ACHN (cell line): ENCODE measurements around the gene MGAT1.
A peak's percentile ranks its signal among the peaks of the same experiment; 100 is the strongest.
"Not testable (repeated sequence)": the region's sequence is repeated elsewhere in the genome, so short reads cannot be mapped to it uniquely, and the experiment has no call there.

Source experiments
- DNase-seq: peaks from one replicate; pipeline ENCODE4 v3.0.0-alpha.2; 2015
- in situ Hi-C: cut with HindIII; loops from 2 replicates; pipeline ENCODE4 v1.10.0; 2017; ENCODE audit warnings: low sequenced_read_pairs, low pct_ligation_motif_present, low pct_unique_long_range_greater_than_20kb

The MGAT1 gene

DNA sequence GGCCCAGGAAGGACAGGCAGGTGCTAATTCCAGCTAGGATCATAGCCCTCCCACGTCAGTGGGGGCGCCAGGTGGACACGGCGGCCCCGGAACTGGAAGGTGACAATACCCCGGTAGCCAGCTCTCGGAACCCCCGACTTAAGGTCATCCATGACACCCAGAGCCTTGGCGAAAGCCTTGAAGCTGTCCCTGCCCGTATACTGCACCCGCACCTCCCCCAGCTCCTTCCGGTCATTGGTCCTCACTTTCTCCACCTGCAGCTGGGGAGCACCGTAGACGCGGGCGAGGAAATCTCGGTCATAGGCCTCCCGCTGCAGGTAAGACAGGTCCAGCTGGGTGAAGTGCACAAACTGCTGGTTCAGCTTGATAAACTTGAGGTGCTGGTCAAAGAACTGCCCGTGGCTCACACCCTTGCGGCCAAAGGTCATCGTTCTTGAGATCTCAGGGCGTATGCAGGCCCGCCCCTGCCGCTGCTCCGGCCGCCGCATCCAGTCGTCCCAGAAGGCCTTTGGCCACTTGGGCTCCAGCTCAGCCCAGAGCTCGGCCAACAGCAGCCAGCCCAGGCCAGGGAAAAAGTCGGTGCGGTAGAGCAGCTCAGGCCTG is 10.9 kb downstream of the MGAT1 start:
- DNase-seq: no peak
- in situ Hi-C loops: no loop called here

DNA sequence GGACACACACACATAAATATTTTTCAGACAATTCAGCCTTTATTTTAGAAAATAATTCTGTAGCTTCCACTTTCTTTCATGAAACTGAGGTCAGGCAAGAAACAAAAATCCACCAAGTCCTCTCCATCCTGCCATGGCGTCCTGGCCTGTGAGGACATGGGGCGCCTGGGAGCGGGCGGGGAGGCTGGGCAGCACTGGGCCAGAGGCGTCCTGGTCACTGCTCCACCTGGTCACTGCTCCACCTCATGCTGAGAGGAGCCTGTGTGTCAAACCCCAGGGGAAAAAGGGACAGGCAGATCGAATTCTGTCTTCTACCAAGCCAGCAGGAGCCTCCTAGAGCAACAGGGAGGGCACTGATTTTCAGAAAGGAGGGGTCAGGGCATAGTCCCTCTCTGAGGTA is 12.1 kb downstream of the MGAT1 start:
- in situ Hi-C loops: no loop called here
- DNase-seq: no peak

DNA sequence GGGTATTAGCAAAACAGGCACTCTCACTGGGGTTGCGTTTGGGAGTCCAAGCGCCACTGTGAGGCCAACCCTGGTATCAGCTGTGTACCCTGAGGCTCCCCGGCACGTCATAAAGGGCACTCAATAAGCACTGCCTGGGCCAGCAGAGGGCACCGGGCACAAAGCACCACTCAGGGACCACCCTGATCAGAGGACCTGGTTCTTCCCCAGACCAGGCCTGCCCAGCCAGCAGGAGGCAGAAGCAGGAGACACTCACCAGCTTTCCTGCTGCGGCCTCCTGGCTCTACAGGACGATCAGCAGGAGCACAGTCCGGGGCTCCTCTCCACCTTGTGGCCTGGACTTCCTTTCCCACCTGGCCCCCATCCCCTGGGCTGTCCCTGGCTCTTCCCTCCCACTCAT is 12.6 kb downstream of the MGAT1 start:
- no peak for DNase-seq
- in situ Hi-C loops: no loop called here

DNA sequence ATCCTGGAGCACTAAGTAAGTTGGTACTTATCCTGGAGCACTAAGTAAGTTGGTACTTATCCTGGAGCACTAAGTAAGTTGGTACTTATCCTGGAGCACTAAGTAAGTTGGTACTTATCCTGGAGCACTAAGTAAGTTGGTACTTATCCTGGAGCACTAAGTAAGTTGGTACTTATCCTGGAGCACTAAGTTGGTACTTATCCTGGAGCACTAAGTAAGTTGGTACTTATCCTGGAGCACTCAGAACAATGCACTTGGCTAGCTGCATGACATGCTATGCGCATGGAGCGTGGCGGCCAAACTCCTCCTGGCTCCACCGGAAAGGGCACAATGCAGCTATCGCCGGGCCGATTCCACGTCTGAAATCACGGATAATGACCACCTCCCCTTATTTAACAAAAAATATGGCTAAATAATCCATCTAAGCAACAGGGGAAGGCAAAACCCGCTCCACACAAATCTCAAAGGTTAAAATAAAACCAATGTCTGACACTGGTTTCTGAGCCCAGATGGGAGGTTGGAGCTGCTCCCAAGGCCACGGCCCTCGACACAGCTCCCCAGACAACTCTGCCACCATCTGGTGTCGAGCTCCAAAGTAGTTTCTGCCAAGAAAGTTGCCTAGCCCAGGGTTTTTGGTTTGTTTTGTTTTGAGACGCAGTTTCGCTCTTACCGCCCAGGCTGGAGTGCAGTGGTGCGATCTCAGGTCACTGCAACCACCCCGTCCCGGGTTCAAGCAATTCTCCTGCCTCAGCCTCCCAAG is 13.8 kb downstream of the MGAT1 start:
- in situ Hi-C loops, DNase-seq: not testable (repeated sequence)

DNA sequence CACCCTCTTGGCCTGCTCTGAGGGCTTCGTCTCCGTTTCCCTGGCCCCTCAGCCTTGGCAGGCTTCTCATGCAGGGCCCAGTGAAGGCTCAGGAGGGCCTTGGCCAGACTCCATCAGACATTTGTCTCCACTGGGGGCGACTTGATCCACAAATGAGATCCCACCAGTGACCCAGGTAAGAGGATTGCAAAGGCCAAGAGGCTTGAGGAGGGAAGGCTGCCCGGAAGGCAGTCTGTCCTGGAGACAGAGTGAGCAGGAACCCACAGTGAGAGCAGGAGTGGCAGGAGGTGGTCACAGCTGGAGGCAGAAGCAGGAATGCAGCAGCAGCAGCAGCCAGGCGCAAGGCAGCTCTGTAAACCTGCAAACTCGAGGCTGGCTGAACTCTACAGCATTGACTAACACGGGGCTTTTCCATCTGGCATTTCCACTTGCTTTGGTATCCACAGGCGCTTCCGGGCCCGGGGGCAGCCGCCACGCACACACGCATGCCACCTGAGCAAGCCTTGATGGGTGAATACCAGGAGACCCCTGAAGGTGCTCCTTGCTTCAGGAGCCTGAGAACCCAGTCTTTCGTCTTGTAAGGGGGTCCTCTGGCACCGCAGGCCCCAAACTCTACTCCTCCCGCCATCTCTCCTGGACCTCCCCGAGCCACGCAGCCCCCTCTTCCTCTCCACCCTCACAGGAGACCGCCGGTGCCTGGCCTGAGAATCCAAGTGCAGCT is 14.7 kb downstream of the MGAT1 start:
- no peak for DNase-seq
- in situ Hi-C loops: no loop called here

DNA sequence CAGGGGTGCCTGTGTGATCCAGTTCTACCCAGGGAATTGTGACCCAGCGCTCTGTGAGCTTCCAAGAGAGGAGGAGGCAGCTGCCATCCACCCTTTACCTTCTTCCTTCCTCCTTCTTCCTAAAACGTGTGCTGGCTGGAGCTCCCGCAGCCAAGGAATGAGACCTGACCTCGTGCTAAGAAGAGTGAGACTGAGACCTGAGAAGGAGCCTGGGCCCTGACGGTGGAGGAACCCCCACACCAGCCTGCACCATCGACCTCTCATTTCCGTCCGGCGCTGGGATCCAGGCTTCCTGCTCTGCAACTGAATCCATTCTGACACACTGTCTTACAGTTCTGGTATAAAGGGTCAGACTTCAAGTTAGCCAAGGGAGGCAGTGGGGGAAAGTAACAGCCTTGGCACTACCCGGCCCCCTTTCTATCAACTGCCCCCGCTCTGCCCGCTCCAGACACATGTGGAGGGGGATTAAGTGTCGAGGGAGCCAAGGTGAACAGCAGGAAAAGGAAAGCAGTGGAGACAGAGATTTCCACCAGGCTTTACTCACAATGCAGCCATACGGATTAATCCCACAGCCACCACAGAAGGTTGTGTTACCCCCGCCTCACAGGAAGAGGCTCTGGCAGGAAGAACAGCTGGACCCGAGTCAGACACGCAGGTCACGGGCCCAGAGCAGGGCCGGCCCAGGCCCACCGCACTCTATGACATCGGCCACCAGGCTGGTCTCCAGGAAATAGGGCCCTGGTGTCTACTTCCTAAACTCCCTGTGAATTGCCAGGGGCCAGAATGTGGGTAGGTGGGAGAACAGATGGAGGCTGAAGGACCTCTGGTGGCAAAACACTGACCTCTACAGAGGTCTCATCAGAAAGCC is 15.8 kb downstream of the MGAT1 start:
- in situ Hi-C loops: no loop called here
- DNase-seq: no peak

DNA sequence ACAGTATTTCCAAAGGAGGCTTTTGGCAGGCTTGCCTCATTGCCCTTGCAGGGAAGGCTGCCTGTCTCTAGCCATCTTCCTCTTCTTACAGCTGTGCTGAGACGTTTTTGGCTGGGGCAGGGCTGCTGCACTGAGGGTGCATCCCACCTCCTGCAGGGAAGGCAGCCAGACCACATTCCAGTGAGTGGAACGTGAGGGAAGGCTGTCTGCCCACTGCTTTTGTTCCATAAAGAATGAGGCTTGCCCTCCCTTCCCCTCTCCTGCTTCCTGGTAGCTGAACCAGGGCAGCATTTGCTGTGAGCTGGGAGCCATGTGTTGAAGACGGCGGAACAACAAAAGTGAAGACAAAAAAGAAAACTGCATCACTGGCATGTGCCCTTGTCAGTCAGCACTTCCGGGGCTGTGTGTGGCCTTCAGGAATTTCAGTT is 16.8 kb downstream of the MGAT1 start:
- in situ Hi-C loops: no loop called here
- DNase-seq: no peak

DNA sequence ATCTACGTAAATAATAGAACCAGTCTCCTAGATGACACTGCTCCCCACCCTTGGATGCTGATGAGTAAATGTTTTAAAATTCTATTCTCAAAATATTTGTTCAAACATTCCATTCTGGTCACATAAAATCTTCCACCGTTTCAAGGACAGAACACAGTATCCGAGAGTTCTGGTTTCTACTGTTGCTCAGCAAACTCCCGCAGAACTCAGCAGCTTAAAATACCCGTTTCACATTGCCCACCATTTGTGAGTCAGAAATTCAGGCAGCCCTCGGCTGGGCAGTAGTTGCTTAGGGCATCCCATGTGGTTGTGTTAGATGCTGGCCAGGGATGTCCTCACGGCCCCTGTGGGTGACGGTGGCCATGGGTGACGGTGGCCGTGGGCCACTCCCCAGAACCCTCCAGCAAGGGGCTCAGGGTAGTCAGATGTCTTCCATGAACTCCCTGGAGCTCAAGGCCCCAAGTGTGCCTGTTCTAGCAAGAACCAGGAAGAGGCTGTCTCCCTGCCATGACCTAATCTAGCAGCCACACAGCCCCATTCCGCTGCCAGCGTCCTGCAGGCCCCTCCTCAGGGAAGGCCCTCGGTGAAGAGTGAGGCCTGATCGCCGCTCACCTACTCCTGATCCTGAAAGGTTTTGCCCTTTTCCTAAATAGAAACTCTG is 17.4 kb downstream of the MGAT1 start:
- in situ Hi-C loops: no loop called here
- no peak for DNase-seq

DNA sequence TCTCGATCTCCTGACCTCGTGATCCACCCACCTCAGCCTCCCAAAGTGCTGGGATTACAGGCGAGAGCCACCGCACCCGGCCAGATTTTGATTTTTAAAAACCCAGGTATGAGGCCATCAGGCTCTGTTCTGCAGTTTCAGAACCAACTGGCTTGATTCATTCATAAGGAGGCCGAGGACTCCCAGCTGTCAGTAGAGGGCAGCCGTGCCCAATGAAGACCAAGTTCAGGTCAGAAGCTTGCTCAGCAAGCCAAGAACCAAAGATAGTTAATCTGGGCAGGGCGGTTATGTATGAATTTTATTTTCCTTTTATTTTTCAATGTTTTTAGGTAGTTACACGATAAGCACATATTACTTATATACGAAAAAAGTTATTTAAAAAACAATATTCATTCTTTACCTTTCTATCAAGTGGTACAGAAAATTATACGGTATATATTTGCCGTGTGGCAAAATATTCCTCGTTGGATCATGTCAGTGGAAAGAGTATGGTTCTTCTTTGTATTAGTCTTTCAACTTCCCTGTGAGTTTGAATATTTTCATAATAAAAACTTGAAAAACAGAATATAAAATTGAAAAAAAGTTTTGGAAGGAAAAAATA is 18.0 kb downstream of the MGAT1 start:
- in situ Hi-C loops: no loop called here
- DNase-seq: peak; percentile 73

DNA sequence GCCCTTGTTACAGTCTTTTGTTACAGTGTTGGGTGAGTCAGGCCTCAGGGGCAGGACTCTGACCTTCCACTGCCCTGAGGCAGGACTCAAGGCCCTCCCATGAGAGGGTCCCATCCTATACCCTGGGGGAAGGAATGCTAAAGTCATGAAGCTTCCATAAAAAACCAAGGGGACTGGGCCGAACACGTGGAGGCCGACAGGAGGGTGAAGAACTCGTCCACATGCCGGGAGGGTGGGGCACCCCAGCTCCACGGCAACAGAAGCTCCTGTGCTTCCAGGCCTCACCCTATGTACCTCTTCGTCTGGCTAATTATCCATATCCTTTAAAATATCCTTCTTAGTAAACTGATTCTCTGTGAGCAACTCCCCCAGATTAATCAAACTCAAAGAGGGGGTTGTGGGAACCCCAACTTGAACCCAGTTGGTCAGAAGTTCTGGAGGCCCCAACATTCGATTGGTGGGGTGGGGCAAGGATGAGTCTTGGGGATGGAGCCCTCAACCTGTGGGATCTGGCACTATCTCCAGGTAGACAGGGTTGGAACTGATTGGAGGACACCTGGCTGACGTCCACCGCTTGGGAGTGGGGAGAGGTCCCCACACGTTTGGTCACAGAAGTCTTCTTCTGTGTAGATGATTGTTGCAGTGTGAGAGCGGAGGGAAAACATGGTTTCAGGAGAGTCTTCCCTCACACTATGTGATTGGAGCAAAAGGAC is 19.1 kb downstream of the MGAT1 start:
- in situ Hi-C loops: no loop called here
- no peak for DNase-seq

DNA sequence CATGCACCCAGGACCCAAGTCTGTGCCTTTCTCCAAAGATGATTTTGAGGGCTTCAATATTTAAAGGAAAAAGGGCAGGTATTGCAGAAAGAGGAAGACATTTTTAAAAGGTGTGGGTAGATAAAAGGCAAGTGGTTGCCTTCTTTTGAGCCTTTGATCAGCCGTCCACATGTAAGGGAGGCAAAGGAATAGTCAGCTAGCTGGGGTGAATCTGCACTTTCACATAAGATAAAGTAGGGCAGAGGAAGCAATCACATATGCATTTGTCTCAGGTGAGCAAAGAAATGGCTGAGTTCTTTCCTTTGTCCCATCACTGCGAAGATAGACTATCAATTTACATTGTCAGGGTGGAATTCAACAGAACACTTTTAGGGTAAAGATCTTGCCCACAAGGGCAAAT is 19.9 kb downstream of the MGAT1 start:
- no peak for DNase-seq
- in situ Hi-C loops: no loop called here

DNA sequence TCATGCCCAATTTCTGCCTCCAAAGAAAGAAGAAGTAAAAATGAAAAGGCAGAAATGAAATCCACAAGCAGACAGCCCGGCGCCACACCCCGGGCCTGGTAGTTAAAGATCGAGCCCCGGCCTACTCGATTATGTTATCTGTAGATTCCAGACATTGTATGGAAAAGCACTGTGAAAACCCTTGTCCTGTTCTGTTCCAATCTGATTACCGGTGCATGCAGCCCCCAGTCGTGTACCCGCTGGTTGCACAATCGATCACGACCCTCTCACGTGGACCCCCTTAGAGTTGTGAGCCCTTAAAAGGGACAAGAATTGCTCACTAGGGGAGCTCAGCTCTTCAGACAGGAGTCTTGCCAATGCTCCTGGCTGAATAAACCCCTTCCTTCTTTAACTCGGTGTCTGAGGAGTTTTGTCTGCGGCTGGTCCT is 20.7 kb downstream of the MGAT1 start:
- DNase-seq, in situ Hi-C loops: not testable (repeated sequence)

DNA sequence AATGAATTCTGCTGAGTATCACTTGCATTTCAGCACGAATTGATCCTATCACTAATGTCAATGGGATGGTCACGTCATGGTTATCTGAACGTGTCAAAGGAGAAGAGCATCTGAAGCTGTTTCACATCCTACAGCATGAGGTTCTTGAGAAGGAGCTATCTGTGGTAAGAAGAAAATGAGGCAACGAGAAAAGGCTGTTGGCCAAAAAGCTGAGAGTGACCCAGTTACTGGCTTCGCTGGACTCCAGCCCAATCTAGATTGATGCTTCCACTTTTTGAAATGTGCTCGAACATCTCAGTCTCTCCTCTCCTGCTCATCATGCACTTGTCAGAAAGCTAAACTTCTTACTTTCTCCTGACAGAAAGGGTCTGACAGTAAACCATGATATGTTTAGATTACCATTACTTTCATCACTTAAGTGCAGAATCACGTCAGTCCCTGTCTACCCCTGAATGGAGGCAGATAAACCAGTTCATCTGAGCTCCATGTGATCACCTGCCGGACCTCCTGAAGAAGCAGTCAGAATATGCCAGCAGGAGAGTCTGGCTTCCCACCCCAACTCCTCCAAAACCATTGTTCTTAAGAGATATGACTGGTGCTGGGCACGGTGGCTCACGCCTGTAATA is 22.5 kb downstream of the MGAT1 start:
- in situ Hi-C loops: no loop called here

DNA sequence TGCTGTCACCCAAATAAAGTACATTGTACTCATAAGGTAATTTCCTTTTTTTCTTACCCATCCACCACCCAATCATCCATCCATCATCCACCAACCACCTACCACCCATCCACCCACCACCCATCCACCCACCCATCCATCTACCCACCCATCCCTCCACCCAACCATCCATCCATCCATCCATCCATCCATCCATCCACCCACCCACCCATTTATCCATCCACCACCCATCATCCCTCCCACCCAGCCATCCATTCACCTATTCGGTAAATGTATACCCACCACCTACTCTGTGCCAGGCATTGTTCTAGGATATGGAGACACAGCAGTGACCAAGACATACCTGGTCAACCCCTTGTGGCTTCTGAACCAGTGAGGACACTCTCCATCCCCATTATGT is 25.1 kb downstream of the MGAT1 start:
- in situ Hi-C loops: no loop called here
- DNase-seq: no peak

More for the DNA sequence above, 22.5 kb downstream of the MGAT1 start:
- DNase-seq: no peak

DNA sequence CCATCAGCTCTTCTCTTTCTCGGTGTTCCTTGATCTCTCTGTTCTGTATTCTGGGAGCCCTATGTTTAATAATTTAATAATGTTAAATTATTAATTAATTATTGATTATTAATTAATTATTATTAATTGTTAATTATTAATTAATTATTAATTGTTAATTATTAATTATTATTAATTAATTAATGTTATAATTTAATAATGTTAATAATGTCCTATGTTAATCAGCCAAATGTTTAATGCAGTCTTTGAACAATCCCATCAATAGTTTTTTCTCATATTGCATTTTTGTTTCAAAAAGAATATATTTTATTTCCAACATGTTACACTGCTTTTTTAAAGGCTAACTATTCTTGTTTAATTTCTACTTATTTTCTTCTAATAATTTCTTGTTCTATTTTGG is 26.2 kb downstream of the MGAT1 start:
- in situ Hi-C loops: no loop called here
- DNase-seq: no peak

DNA sequence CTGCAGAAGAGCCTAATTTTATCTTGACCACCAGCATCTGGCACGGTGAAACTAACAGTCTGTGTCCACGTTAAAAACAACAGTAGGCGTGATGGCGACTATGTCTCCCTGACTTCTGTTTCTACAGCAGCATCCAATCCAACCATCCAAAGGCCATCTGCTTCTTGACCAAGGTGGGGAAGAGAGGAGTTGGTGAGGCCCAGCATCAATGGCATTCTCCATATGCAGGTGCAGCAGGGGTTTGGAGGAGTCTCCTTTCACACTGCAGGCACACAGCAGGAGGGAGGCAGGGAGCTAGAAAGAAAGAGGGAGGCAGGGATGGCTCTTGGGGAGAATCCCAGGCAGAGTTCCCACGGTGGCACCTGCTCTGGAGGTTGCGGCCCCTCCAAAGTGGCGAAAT is 27.0 kb downstream of the MGAT1 start:
- DNase-seq: no peak
- in situ Hi-C loops: no loop called here

DNA sequence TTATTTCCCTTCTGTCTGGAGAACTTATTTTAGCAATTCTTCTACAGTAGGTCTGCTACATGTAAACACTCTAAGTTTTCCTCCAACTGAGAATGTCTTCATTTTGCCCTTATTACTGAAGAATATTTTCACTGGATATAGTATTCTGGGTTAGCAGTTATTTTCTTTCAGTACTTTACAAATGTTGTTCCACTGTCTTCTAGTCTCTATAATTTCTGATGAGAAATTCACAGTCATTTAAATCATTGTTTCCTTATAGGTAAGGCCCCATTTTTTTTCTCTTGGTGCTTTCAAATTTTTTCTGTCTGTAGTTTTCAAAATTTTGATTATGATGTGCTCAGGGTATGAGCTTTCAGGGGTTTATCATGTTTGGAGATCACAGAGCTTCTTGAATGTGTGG is 30.8 kb downstream of the MGAT1 start:
- in situ Hi-C loops: no loop called here
- DNase-seq: no peak
